ENCODE data around the gene AJUBA.

- TF ChIP-seq SUZ12 (IDR thresholded peaks at IDR 0.05) (no peak), SP1 (IDR thresholded peaks at IDR 0.05) (no peak), FOXM1 (IDR thresholded peaks at IDR 0.05; ENCODE audit: borderline replicate concordance) (no peak), TARDBP (IDR thresholded peaks at IDR 0.05) (no peak), CTBP1 (IDR thresholded peaks at IDR 0.05; ENCODE audit: borderline replicate concordance) (no peak), ZNF384 (IDR thresholded peaks at IDR 0.05) (no peak), BHLHE40 (IDR thresholded peaks at IDR 0.05; ENCODE audit: borderline replicate concordance) (no peak), NFRKB (IDR thresholded peaks at IDR 0.05) (no peak), ELF4 (IDR thresholded peaks at IDR 0.05) (no peak), FOXA1 (IDR thresholded peaks at IDR 0.05) (no peak), ARNT (IDR thresholded peaks at IDR 0.05) (no peak), FOXK2 (IDR thresholded peaks at IDR 0.05) (no peak)
- TF ChIP-seq, protein P1, sequence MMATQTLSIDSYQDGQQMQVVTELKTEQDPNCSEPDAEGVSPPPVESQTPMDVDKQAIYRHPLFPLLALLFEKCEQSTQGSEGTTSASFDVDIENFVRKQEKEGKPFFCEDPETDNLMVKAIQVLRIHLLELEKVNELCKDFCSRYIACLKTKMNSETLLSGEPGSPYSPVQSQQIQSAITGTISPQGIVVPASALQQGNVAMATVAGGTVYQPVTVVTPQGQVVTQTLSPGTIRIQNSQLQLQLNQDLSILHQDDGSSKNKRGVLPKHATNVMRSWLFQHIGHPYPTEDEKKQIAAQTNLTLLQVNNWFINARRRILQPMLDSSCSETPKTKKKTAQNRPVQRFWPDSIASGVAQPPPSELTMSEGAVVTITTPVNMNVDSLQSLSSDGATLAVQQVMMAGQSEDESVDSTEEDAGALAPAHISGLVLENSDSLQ (IDR thresholded peaks at IDR 0.05), result no peak
Observed at GRCh38 chr14:23005451-23006187, 23.3 kb upstream of the AJUBA start.

All from HEK293T (cell line).